HepG2 (cell line): Measurements from ENCODE around the gene MTUS2. TPM values are rescaled to one million over a fixed set of nuclear protein-coding genes. Genes with fewer than 3 reads are reported as not detected.

Experiments
- ATAC-seq: fragments of 200-7000 bp; cut with Tn5 transposase; 3 replicates; pipeline ENCODE4 v1.9.1; 2020; ENCODE audit warnings: mild to moderate bottlenecking, moderate library complexity
- BruUV-seq: library from RNA; stranded (reverse); fragments of 400-500 nt; replicated peaks from 2 replicates; lab custom pipeline; 2021; lab: Mats Ljungman, UMichigan
- CTCF ChIA-PET: fragments of 300-600 bp; formaldehyde crosslinking; extraction: SDS; loops from one replicate; lab custom pipeline; 2021; ENCODE audit warnings: low total read pairs, inconsistent platforms, low intra/inter-chr PET ratio; lab: Yijun Ruan, JAX
- POLR2A ChIA-PET: fragments of 350-600 bp; sonication (Branson Sonifier 250); formaldehyde crosslinking; loops from one replicate; lab custom pipeline; 2020; ENCODE audit warnings: antibody characterized with exemption, inconsistent platforms; lab: Yijun Ruan, JAX
- DNase-seq: peaks from one replicate; pipeline ENCODE4 v3.0.0-alpha.2; 2015; ENCODE audit warnings: low spot score
- FAIRE-seq: peaks from 3 replicates; lab custom pipeline; 2011; peaks lifted over from hg19 to GRCh38; lab: Jason Lieb, UNC
- H2AFZ ChIP-seq: one replicate; pipeline ENCODE4 v1.6.1; 2011; ENCODE audit warnings: low read length, inconsistent platforms
- H3K27ac ChIP-seq: fragments of 300-600 bp; 3 replicates; pipeline ENCODE4 v1.8.0; 2011; ENCODE audit warnings: mixed run types, mild to moderate bottlenecking, mixed read lengths, low read length, inconsistent platforms; ENCODE audit not compliant: insufficient read depth; ENCODE audit errors: extremely low read length
- H3K27me3 ChIP-seq, 2 experiments: fragments of 200-600 bp in 1 of 2; 2 replicates in 1 of 2; 3 replicates in 1 of 2; pipeline versions ENCODE4 v1.6.0 to v1.8.0; 2011; ENCODE audit warnings: low read length in 2 of 2, mild to moderate bottlenecking in 2 of 2, moderate library complexity in 2 of 2, inconsistent platforms in 1 of 2; ENCODE audit not compliant: insufficient read depth in 2 of 2, control insufficient read depth in 1 of 2
- H3K36me3 ChIP-seq, 2 experiments: fragments of 200-600 bp in 1 of 2; replicated peaks in 1 of 2; 2 replicates in 1 of 2; 3 replicates in 1 of 2; pipeline versions ENCODE4 v1.5.1 to v1.8.0; 2011; ENCODE audit warnings: low read length in 2 of 2, inconsistent platforms in 1 of 2; ENCODE audit not compliant: insufficient read depth in 2 of 2, control insufficient read depth in 1 of 2
- H3K4me1 ChIP-seq: 2 replicates; pipeline ENCODE4 v1.5.1; 2012; ENCODE audit warnings: low read length, inconsistent platforms; ENCODE audit not compliant: insufficient read depth
- H3K4me2 ChIP-seq: 2 replicates; pipeline ENCODE4 v1.6.0; 2011; ENCODE audit warnings: low read depth, low read length, inconsistent platforms
- H3K4me3 ChIP-seq, 3 experiments: fragments of 200-600 bp in 1 of 3; sonication (generic), shearing (Covaris generic) in 1 of 3; replicated peaks in 1 of 3; 2 replicates each; pipeline ENCODE4 v1.5.1; 2011 to 2016; ENCODE audit warnings: low read length in 3 of 3, inconsistent platforms in 2 of 3, low read depth in 2 of 3, mild to moderate bottlenecking in 2 of 3, control low read depth in 1 of 3, mixed read lengths in 1 of 3; ENCODE audit not compliant: insufficient read depth in 1 of 3
- H3K79me2 ChIP-seq: one replicate; pipeline ENCODE4 v1.6.1; 2011; ENCODE audit warnings: low read length, inconsistent platforms; ENCODE audit not compliant: insufficient read depth
- H3K9ac ChIP-seq: 2 replicates; pipeline ENCODE4 v1.6.0; 2011; ENCODE audit warnings: mild to moderate bottlenecking, low read depth, low read length, inconsistent platforms; ENCODE audit not compliant: insufficient read depth
- H3K9me3 ChIP-seq: 2 replicates; pipeline ENCODE4 v1.5.1; 2012; ENCODE audit warnings: mild to moderate bottlenecking, low read length
- H4K20me1 ChIP-seq: 2 replicates; pipeline ENCODE4 v1.6.0; 2011; ENCODE audit warnings: inconsistent platforms, mild to moderate bottlenecking, low read length, moderate library complexity; ENCODE audit not compliant: insufficient read depth
- CENPT ChIP-seq: sonication (generic); formaldehyde crosslinking; IDR thresholded peaks from 2 replicates; pipeline ENCODE4 v1.8.0; 2022; ENCODE audit warnings: low read depth, mild to moderate bottlenecking, moderate library complexity, missing genetic modification reagents
- ELK4 ChIP-seq: sonication (generic); formaldehyde crosslinking; IDR thresholded peaks from 2 replicates; pipeline ENCODE4 v1.9.0; 2021; ENCODE audit warnings: missing genetic modification reagents, borderline replicate concordance
- HHEX ChIP-seq: IDR thresholded peaks from 2 replicates; pipeline ENCODE4 v1.6.1; 2016; ENCODE audit warnings: control low read depth
- MXI1 ChIP-seq: IDR thresholded peaks from 3 replicates; pipeline ENCODE4 v1.6.1; 2012; ENCODE audit warnings: low read depth, low read length, inconsistent platforms, borderline replicate concordance
- NR2F2 ChIP-seq: IDR thresholded peaks from 2 replicates; pipeline ENCODE4 v1.6.1; 2012; ENCODE audit warnings: low read depth, inconsistent platforms, borderline replicate concordance
- PRDM10 ChIP-seq: sonication (generic); formaldehyde crosslinking; IDR thresholded peaks from 2 replicates; pipeline ENCODE4 v1.4.0; 2020; ENCODE audit warnings: low read depth, missing genetic modification reagents
- RXRA ChIP-seq: sonication (generic); formaldehyde crosslinking; IDR thresholded peaks from 2 replicates; pipeline ENCODE4 v1.5.1; 2020; ENCODE audit warnings: missing genetic modification reagents
- TAF1 ChIP-seq: sonication (generic); formaldehyde crosslinking; IDR thresholded peaks from 2 replicates; pipeline ENCODE4 v1.4.0; 2020; ENCODE audit warnings: missing genetic modification reagents
- UBTF ChIP-seq: sonication (generic); formaldehyde crosslinking; IDR thresholded peaks from 2 replicates; pipeline ENCODE4 v1.4.0; 2020; ENCODE audit warnings: mild to moderate bottlenecking, missing genetic modification reagents
- ZNF12 ChIP-seq: sonication (generic); formaldehyde crosslinking; IDR thresholded peaks from 2 replicates; pipeline ENCODE4 v1.5.0; 2020; ENCODE audit warnings: missing genetic modification reagents
- ZNF235 ChIP-seq: sonication (generic); formaldehyde crosslinking; IDR thresholded peaks from 2 replicates; pipeline ENCODE4 v1.8.1; 2023; ENCODE audit warnings: mild to moderate bottlenecking, missing genetic modification reagents, borderline replicate concordance
- ZNF451 ChIP-seq: sonication (generic); formaldehyde crosslinking; IDR thresholded peaks from 2 replicates; pipeline ENCODE4 v1.5.0; 2020; ENCODE audit warnings: mild to moderate bottlenecking, missing genetic modification reagents
- ZNF75D ChIP-seq: sonication (generic); formaldehyde crosslinking; IDR thresholded peaks from 2 replicates; pipeline ENCODE4 v1.8.1; 2023; ENCODE audit warnings: missing genetic modification reagents, mild to moderate bottlenecking, borderline replicate concordance
- WGBS: methylation state at CpG from one replicate; pipeline ENCODE4 v1.1.6; 2017; ENCODE audit warnings: low lambda C conversion rate; 5-methylcytosine and 5-hydroxymethylcytosine counted together
- in situ Hi-C: cut with HindIII; loops from 2 replicates; pipeline ENCODE4 v1.10.0; 2017; ENCODE audit warnings: low pct_unique_long_range_greater_than_20kb; ENCODE audit not compliant: extremely low pct_ligation_motif_present
- intact Hi-C: fragments of 100-400 bp; cut with micrococcal nuclease; formaldehyde crosslinking; loops from one replicate; pipeline ENCODE4 v1.10.0; 2022; ENCODE audit not compliant: unreplicated experiment
- polyA plus RNA-seq, 8 experiments: library from polyadenylated mRNA; depleted of rRNA in 3 of 8; stranded (reverse) in 7 of 8; unstranded in 1 of 8; fragments of >200 nt; fragmentation: Illumina TruSeq in 4 of 8; extraction: Trizol in 4 of 8; gene quantifications; 2 replicates each; pipeline versions ENCODE4 v1.2.1 to v1.2.3, GENCODE V29; 2011 to 2016; ENCODE audit warnings: low read depth in 4 of 8, missing spikeins in 1 of 8, mixed read lengths in 1 of 8; ENCODE audit not compliant: insufficient read depth in 1 of 8
- total RNA-seq, 5 experiments: library from RNA; depleted of rRNA; stranded (reverse); fragments of >200 nt; fragmentation: Illumina TruSeq; extraction: Trizol; gene quantifications; 2 replicates each; pipeline ENCODE4 v1.2.3, GENCODE V29; 2016; ENCODE audit warnings: low read depth in 1 of 5

MTUS2 gene
- total and polyA plus RNA-seq, 2 of the 13 experiments (the other 11 are each of a cell fraction or from before 2014, with no cell fraction given): not detected

GRCh38 chr13:29524176-29524575, 704.0 kb downstream of the MTUS2 start:
- H3K27ac ChIP-seq: no peak overlapping the region
- no peak for FAIRE-seq
- ChIA-PET CTCF (no interaction called here), POLR2A (no interaction called here)
- no peaks in the 10 kb centered on the region for H3K27me3 ChIP-seq
- H3K36me3 ChIP-seq: peaks cover 45 to 79% of the 10 kb centered on the region in 2 experiments
- H4K20me1 ChIP-seq: no peaks in the 10 kb centered on the region; the same call in none of the 2 replicates
- ATAC-seq: no peak
- no peak overlapping the region for H3K9ac ChIP-seq
- in situ Hi-C loops: no loop called here
- no peak for DNase-seq
- H3K4me1 ChIP-seq: no peaks in the 10 kb centered on the region
- no peak overlapping the region for H3K4me3 ChIP-seq
- no peak overlapping the region for H2AFZ ChIP-seq
- H3K9me3 ChIP-seq: no peaks in the 10 kb centered on the region
- BruUV-seq: no TSS peak
- WGBS: 98% methylated on average over 17 of the region's 17 CpGs
- TF ChIP-seq ZNF12 (CRISPR knock-in tag): no peak
- no peak for TF ChIP-seq CENPT (CRISPR knock-in tag)
- no peak for TF ChIP-seq ZNF235 (CRISPR knock-in tag)
- no peak for TF ChIP-seq MXI1
- no peak for TF ChIP-seq TAF1
- TF ChIP-seq ZNF451: no peak
- TF ChIP-seq HHEX (CRISPR knock-in tag): no peak
- no peak for TF ChIP-seq NR2F2
- intact Hi-C loops: no loop called here
- no peak overlapping the region for H3K4me2 ChIP-seq
- no peaks in the 10 kb centered on the region for H3K79me2 ChIP-seq

- no peak overlapping the region for H3K27ac ChIP-seq
- ChIA-PET POLR2A (no interaction called here), CTCF (no interaction called here)
- no TSS peak for BruUV-seq
- no peak overlapping the region for H3K4me2 ChIP-seq
- intact Hi-C loops (no loop called here), in situ Hi-C loops (no loop called here)
- no peak for DNase-seq
- no peaks in the 10 kb centered on the region for H3K79me2 ChIP-seq
- H4K20me1 ChIP-seq: no peaks in the 10 kb centered on the region; the same call in none of the 2 replicates
- no peaks in the 10 kb centered on the region for H3K9me3 ChIP-seq
- H3K9ac ChIP-seq: no peak overlapping the region
- peaks cover 46 to 80% of the 10 kb centered on the region in 2 experiments for H3K36me3 ChIP-seq
- 100% methylated on average over 5 of the region's 9 CpGs for WGBS
- H2AFZ ChIP-seq: no peak overlapping the region
- H3K27me3 ChIP-seq: no peaks in the 10 kb centered on the region
- no peak overlapping the region for H3K4me3 ChIP-seq
- ATAC-seq: no peak
- no peak for FAIRE-seq
- H3K4me1 ChIP-seq: no peaks in the 10 kb centered on the region
- TF ChIP-seq ELK4 (no peak), PRDM10 (CRISPR knock-in tag) (no peak), UBTF (CRISPR knock-in tag) (no peak), RXRA (no peak), ZNF75D (CRISPR knock-in tag) (no peak)
Measured at GRCh38 chr13:29524641-29525040, 704.5 kb downstream of the MTUS2 start.
